Activated CD4-positive, alpha-beta T cell treated with anti-CD3 and anti-CD28 coated beads for 48 hours (primary cell): ENCODE data around the gene SKAP2.

Source experiments
- DNase-seq: peaks from one replicate; pipeline ENCODE4 v3.0.0-alpha.2; 2020

SKAP2 gene

GRCh38 chr7:26691406-26691805 lies 173.0 kb downstream of the SKAP2 start:
- DNase-seq, result no peak

- no peak for DNase-seq
These were observed 174.1 kb downstream of the SKAP2 start for GRCh38 chr7:26690135-26690805.

- DNase-seq, result no peak
These were observed 175.4 kb downstream of the SKAP2 start for GRCh38 chr7:26688936-26689506.

GRCh38 chr7:26688388-26688787 lies 176.0 kb downstream of the SKAP2 start:
- no peak for DNase-seq

- no peak for DNase-seq
These were observed 177.4 kb downstream of the SKAP2 start for GRCh38 chr7:26687032-26687431.

GRCh38 chr7:26686448-26686981 lies 177.9 kb downstream of the SKAP2 start:
- DNase-seq, result no peak

- no peak for DNase-seq
These were observed 178.8 kb downstream of the SKAP2 start for GRCh38 chr7:26685606-26686005.

- DNase-seq, result no peak
These were observed 179.9 kb downstream of the SKAP2 start for GRCh38 chr7:26684447-26684846.

- no peak for DNase-seq
These were observed 181.1 kb downstream of the SKAP2 start for GRCh38 chr7:26683277-26683676.

- DNase-seq, result no peak
These were observed 182.5 kb downstream of the SKAP2 start for GRCh38 chr7:26681819-26682418.

- DNase-seq, result no peak
These were observed 183.8 kb downstream of the SKAP2 start for GRCh38 chr7:26680587-26680986.

- DNase-seq, result no peak
These were observed 189.1 kb downstream of the SKAP2 start for GRCh38 chr7:26675143-26675887.

- DNase-seq, result no peak
These were observed 190.5 kb downstream of the SKAP2 start for GRCh38 chr7:26673858-26674257.

- no peak for DNase-seq
These were observed 191.1 kb downstream of the SKAP2 start for GRCh38 chr7:26673271-26673670.

GRCh38 chr7:26670841-26671240 lies 193.5 kb downstream of the SKAP2 start:
- no peak for DNase-seq

- no peak for DNase-seq
These were observed 194.1 kb downstream of the SKAP2 start for GRCh38 chr7:26670290-26670689.

GRCh38 chr7:26668821-26669220 lies 195.6 kb downstream of the SKAP2 start:
- DNase-seq, result no peak

- peak; percentile 61 for DNase-seq
These were observed 196.8 kb downstream of the SKAP2 start for GRCh38 chr7:26667514-26668133.

GRCh38 chr7:26664735-26665416 lies 199.5 kb downstream of the SKAP2 start:
- peak; percentile 35 for DNase-seq

- no peak for DNase-seq
These were observed 200.1 kb downstream of the SKAP2 start for GRCh38 chr7:26664274-26664673.

GRCh38 chr7:26663874-26664273 lies 200.5 kb downstream of the SKAP2 start:
- DNase-seq, result no peak

GRCh38 chr7:26662646-26663045 lies 201.7 kb downstream of the SKAP2 start:
- DNase-seq, result no peak
